Measurements from ENCODE around the gene MAP2K7.

Gene MAP2K7

DNA sequence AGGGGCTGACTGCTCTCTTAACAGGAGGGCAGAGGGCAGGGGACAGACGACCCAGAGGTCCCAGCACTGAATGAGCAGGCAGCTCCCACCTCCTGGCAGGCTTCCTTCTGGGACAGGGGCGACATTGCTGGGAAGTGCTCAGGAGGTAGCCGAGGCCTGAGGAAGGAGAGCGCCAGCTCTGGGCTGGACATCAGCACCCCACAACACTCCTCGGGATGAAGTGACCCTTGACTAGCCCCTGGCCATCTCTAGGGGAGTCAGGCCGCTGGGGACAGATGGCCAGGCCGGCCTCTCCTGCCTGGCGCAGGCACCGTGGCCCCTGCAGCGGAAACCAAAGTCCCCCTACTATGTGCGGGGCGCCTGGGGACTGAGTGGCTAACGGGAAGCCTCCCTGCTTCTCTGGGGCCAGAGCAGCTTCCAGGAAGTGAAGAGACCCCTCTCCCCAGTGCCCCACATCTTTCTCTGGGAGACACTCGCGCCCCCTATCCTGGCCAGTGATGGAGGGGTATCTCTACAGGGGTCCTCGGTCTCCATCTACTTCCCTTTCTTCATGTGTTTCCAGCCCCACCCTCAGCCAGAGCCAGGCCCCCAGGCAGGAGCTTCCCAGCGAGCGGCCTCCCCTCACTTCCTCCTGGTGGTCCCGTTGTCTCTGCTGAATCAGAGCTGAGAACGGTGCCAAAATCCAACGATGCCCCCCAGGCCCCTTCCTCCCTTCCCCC is 39.5 kb upstream of the MAP2K7 start:
- TF ChIP-seq, protein P1, sequence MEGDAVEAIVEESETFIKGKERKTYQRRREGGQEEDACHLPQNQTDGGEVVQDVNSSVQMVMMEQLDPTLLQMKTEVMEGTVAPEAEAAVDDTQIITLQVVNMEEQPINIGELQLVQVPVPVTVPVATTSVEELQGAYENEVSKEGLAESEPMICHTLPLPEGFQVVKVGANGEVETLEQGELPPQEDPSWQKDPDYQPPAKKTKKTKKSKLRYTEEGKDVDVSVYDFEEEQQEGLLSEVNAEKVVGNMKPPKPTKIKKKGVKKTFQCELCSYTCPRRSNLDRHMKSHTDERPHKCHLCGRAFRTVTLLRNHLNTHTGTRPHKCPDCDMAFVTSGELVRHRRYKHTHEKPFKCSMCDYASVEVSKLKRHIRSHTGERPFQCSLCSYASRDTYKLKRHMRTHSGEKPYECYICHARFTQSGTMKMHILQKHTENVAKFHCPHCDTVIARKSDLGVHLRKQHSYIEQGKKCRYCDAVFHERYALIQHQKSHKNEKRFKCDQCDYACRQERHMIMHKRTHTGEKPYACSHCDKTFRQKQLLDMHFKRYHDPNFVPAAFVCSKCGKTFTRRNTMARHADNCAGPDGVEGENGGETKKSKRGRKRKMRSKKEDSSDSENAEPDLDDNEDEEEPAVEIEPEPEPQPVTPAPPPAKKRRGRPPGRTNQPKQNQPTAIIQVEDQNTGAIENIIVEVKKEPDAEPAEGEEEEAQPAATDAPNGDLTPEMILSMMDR (IDR thresholded peaks at IDR 0.05; ENCODE audit: insufficient read depth, low read depth, low read length, missing control alignments), result no peak
- no peak for DNase-seq (ENCODE audit: low read depth)
- H3K4me3 ChIP-seq (ENCODE audit: low read length), result no peak overlapping the region

DNA sequence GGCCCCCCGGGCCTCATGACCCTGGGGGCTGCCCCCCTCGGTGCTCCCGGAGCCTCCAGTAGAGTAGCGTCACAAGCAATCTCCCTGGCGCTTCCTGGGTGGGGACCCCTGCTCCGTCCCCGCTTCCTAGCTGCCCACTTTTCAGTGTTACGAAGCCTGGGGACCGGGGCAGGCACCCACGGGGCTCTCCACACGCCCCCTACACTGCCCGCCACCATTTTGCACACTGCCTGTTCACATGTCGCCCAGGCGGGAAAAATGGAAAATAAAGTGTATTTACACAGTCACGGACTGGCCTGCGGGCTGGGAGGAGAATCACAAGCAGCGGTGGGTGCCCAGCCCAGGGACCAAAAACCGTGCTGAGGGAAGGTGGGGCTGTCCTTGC is 39.0 kb upstream of the MAP2K7 start:
- no peak for DNase-seq (ENCODE audit: low read depth)
- no peak overlapping the region for H3K4me3 ChIP-seq (ENCODE audit: low read length)
- TF ChIP-seq, protein P1 (IDR thresholded peaks at IDR 0.05; ENCODE audit: insufficient read depth, low read depth, low read length, missing control alignments), result no peak

DNA sequence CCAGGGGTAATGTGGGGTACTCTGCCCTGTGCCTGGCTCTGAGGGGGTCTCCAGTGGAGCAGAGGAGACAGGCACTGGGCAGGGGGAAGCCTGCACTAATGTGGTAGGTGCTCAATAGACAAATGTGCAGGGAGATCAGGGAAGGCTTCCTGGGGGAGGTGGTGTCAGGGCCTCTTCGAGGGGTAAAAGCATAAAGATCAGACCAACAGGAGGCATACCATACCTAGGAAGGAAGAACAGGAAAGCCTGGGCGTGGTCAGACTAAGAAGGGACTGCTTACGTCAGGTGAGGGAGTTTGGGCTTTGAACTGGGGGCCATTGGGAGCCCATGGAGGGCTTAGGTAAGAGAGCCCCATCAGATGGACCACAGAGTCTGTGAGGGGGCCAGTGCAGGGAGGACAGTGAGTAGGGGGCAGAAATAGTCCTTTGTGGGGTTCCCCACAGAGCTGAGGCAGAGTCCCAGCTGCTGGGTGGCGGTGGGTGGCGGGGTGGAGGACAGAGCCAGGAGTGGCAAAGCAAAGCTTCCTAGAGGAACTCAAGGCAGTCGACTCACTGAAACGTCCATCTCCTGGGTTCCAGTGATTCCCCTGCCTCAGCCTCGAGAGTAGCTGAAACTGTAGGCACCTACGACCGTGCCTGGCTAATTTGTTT is 38.3 kb upstream of the MAP2K7 start:
- DNase-seq (ENCODE audit: low read depth), result no peak
- H3K4me3 ChIP-seq (ENCODE audit: low read length), result no peak overlapping the region
- TF ChIP-seq, protein P1 (IDR thresholded peaks at IDR 0.05; ENCODE audit: insufficient read depth, low read depth, low read length, missing control alignments), result no peak

DNA sequence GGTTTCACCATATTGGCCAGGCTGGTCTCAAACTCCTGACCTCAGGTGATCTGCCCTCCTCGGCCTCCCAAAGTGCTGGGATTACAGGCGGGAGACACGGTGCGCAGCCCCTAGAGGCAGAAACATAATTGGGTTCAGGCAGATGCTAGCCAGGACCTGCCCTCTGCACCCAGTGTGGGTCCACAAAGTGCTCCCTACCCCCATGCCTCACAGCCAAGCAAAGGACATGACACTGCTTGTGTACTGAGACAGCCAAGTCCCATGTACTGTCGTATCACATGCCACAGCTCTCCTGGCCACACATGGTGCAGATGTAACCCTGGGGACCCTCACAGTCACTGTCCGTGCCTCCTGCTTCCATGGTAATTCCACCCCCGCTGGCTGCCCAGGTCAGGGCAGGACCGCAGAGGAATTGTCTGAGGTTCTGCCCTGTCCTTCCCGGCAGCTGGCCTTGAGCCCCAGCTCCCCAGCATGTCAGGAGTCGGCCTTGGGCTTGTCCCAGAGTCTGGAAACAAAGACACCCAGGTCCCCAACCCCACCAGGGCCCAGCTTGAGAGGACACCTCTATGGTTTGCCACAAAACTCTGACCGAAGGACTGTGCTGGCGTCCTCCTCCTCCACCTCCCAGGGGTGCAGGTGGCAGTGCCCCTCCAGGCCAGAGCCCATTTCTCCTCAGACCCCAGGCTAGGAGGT is 37.1 kb upstream of the MAP2K7 start:
- TF ChIP-seq, protein P1 (IDR thresholded peaks at IDR 0.05; ENCODE audit: insufficient read depth, low read depth, low read length, missing control alignments), result no peak
- DNase-seq (ENCODE audit: low read depth), result no peak
- H3K4me3 ChIP-seq (ENCODE audit: low read length), result no peak overlapping the region

DNA sequence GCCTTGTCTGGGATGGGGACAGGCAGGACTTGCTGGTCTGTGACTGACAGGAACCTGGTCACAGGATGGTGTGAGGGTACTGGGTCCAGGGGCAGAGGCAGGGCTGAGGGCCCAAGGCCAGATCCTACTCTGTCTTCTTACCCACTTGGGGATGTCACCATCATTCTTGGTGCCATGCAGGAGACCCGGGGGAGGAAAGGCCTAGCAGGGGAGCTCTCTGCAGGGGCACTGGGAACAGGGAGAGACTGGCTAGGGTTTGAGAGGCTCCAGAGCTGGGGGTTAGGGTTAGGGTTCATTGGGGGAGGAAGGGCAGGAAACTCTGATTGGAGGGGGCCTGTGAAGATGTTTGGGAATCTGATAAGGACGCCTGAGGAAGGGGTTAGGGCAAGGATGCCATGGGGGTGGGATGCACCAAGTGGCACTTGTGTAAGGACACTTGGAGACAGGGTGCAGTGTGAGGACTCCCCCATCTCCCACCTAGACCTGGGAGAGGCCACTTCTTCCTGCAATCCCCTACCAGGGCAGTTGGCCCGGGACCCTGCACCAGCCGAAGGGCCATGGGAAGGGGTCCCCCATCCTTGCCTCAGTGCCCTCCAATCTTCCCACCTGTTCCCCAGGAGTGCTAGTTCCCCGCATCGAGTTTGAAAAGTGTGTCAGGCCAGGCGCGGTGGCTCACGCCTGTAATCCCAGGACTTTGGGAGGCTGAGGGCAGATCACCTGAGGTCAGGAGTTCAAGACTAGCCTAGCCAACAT is 36.4 kb upstream of the MAP2K7 start:
- no peak for DNase-seq (ENCODE audit: low read depth)
- TF ChIP-seq, protein P1 (IDR thresholded peaks at IDR 0.05; ENCODE audit: insufficient read depth, low read depth, low read length, missing control alignments), result no peak
- H3K4me3 ChIP-seq (ENCODE audit: low read length), result no peak overlapping the region

DNA sequence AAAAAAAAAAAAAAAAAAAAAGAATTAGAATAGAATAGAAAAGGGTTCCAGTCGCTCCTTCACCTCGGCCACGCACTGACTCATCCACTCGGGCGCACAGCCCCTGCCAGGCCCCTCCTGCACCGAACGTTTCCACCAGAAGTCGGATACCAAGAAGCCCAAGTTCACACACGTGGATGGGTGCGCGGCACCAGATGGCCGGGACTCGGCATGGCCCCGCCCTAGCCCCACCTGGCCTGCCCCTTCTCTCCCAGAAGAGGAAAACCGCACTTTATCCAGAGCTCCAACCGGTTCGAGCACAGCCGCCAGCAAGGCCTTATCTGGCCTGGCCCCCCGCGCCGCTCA is 35.4 kb upstream of the MAP2K7 start:
- H3K4me3 ChIP-seq (ENCODE audit: low read length), result no peak overlapping the region
- TF ChIP-seq, protein P1 (IDR thresholded peaks at IDR 0.05; ENCODE audit: insufficient read depth, low read depth, low read length, missing control alignments), result no peak
- DNase-seq (ENCODE audit: low read depth), result peak; percentile 34

Measured in epithelial cell of esophagus (primary cell).